NCI-H187 (cell line): ENCODE data around the gene OSBPL8.

Experiments
- DNase-seq, 2 experiments: peaks; one replicate each; lab custom pipeline; 2025; lab: John Stamatoyannopoulos, UW

Gene OSBPL8, protein sequence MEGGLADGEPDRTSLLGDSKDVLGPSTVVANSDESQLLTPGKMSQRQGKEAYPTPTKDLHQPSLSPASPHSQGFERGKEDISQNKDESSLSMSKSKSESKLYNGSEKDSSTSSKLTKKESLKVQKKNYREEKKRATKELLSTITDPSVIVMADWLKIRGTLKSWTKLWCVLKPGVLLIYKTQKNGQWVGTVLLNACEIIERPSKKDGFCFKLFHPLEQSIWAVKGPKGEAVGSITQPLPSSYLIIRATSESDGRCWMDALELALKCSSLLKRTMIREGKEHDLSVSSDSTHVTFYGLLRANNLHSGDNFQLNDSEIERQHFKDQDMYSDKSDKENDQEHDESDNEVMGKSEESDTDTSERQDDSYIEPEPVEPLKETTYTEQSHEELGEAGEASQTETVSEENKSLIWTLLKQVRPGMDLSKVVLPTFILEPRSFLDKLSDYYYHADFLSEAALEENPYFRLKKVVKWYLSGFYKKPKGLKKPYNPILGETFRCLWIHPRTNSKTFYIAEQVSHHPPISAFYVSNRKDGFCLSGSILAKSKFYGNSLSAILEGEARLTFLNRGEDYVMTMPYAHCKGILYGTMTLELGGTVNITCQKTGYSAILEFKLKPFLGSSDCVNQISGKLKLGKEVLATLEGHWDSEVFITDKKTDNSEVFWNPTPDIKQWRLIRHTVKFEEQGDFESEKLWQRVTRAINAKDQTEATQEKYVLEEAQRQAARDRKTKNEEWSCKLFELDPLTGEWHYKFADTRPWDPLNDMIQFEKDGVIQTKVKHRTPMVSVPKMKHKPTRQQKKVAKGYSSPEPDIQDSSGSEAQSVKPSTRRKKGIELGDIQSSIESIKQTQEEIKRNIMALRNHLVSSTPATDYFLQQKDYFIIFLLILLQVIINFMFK

DNA sequence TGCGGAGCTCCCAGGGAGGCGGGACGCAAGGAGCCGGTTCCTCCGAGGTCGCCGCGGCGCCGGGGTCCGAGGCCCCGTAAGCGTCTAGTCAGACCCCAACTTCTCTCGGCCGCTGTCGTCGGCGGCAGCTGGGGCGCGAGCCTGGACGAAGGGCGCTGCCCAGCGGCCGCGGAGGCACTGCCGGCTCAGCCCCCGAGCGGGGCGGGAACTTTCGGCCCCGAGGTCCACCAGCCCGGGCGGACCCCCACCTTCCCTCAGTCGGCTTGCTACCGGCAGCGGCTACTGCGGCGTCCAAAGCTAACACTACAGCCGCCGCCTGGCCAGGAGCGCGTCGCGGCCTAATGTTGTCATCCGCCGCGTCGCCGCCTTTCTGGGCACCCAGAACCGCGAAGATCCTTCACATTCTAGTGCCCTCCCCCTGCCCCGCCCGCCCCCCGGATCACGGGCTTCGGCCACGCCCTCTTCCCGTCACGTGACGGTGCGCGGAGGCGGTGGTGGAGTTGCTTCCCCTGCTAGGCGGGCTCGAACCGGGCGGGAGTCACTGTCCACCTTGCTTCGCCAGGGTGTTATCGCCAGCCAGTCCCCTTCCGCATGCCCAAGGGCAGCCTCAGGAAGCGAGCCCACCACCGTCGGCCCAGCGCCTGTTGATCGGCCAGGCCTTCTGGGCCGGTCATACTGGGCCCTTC lies at the start of gene OSBPL8:
Gene OSBPL8 (minus strand): TSS at position 372 of the 686 bp plus-strand sequence. CDS start 72,220 bp downstream, outside the sequence.
- DNase-seq: peak; percentile 92 to 93

DNA sequence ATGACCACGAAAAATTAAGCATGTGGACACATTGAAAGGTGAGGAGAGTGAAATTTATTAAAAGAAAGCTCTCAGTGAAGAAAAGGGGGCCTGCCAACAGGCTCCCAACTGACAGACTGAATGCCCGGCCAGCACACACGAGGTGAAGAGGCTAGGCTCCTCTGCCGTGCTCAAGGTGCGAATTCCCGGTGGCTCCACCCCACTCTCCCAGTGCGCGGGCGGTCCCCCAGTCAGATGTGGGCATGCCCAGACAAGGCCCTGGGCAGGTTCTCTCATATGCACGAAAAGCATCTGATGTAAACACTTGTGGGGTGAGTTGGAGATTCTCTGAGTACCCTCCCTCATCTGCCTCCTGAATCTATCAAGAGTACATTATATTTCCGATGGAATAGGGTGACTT lies 48.5 kb upstream of the OSBPL8 start:
- DNase-seq: no peak

DNA sequence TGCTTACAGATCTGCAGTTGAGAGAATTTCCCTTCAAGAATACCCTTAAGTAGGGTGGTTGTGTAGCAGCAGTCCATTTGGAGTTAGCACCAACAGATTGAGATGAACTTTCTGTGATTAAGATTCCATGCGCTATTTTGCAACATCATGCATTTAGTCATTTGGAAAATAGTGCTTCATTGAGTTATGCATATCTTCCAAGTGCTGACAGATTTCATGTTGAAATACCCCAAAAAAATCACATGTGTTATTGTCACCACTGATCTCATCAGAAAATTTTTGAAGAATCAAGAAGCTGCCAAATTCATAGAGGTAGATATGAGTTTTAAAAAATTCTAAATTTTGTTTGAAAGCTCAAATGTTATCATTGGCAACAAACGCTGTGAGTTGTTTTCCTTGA lies 35.5 kb upstream of the OSBPL8 start:
- no peak for DNase-seq

DNA sequence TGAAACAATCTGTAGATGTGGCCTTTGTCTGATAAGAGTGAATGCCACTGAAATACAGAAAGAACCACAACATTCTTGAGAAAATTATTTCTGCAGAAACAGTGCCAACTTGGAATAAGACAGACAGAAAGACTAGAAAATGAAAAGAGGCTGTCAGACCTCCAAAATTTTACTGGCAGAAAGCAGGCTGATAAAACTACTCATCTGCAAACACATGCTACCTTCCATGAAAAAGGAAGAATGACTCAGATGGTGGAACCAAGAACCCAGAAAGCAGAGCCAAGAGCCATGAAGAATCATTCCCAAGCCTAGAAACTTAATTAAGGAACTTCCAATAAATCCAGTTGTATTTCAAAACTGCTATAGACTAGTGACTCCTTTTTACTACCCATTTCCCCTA lies 31.9 kb upstream of the OSBPL8 start:
- DNase-seq: no peak

DNA sequence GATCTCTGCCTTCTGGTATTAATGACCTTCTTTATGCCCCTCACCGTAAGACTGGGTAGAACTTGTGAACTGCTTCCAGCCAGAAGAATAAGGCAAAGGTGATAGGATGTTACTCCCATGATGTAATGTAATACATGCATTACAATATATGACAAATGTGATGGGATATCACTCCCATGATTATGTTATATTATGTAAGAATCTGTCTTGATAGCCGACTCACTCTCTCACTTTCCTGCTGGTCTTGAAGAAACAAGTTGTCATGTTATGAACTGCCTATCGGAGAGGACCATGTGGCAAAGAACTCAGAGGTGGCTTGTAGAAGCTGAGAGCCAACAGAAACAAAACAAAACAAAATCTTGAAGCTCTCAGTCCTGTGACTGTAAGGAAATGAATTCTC lies 30.6 kb upstream of the OSBPL8 start:
- no peak for DNase-seq

DNA sequence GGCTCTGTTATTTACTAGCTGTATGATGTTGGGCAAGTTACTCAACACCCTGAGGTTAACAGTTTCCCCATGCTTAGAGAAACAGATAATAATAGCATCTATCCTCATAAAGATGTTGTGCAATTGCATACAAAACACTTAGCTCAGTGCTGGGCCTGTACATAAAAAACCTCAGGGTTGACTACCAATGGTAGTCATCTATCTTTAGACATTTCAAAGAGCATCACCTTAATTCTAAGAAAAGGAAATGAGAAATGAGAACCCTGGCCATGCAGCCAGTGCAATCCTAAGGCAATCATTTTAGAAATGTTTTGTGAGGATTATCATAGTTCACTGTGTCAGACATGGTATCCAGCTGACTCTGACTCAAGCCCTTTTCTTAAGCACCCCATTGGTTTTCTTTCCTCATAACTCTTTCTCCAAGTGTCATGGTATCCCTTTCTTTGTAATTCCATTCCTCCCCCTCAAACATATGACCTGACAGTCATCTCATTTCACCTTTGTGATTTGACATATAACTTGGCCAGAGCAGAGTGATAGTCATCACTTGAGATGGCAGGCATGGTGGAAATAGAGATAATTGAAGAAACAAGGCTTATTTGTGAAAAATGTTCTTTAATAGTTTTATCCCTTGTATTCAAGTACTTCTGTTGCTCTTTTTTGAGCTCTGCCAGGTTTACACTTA lies 29.5 kb upstream of the OSBPL8 start:
- no peak for DNase-seq

DNA sequence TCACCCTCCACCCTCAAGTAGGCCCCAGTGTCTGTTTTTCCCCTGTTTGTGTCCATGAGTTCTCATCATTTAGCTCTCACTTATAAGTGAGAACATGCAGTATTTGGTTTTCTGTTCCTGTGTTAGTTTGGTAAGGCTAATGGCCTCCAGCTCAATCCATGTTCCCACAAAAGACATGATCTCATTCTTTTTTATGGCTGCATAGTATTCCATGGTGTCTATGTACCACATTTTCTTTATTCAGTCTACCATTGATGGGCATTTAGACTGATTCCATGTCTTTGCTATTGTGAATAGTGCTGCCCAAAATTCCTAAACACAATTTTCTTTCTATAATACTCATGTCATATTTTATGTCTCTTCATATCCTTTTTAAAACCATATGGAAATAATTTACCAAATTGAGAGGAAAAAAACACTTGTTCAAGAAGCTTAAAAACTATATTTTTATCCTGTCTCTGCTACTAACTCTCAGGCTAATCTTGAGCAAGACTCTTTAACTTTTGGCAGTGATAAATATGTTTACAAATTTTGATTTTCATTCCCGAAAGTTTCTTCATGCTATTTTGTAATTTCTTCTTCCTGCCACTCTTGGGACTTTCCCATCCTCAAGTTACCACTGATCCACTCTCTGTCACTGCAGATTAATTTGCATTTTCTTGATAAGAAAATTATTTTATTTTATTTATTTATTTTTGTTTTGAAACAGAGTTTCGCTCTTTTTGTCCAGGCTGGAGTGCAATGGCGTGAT lies 28.0 kb upstream of the OSBPL8 start:
- DNase-seq: no peak

DNA sequence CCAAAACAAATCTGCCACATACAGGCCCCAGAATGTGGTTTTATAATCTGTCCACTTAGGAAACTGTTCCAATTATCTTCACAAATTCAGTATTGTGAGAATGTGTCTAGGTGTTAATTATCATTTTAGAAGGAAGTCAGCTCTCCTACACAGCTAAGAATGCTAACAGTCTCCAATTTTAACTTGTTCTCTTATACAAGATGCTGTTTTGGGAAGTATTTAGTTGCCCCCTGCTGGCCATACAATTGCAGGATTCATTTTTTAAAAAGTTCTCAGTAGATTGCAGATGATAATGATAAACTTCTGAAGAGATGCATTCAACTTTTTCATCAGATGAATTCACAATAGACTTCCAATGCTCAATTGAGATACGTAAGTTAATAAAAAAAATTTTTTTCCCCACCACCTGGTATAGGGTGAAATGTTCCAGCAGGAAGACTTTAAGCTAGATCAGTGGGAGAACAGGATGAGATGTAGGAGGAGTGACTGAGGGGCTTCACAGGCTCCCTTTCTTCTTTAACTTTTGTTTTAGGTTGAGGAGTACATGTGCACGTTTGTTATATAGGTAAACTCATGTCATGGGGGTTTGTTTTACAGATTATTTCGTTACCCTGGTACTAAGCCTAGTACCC lies 27.3 kb upstream of the OSBPL8 start:
- DNase-seq: no peak

DNA sequence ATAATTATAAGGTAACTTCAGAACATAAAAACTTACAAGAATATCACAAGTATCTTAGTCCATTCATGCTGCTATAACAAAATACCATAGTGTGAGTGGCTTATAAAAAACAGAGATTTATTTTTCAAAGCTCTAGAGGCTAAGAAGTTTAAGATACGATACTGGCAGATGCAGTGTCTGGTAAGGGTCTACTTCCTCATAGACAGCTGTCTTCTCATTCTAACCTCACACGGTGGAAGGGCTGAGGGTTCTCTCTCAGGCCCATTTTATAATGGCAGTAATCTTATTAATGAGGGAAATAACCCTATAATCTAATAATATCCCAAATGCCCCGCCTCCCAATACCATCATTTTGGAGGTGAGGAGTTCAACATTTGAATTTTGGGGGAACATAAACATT lies 23.7 kb upstream of the OSBPL8 start:
- no peak for DNase-seq

DNA sequence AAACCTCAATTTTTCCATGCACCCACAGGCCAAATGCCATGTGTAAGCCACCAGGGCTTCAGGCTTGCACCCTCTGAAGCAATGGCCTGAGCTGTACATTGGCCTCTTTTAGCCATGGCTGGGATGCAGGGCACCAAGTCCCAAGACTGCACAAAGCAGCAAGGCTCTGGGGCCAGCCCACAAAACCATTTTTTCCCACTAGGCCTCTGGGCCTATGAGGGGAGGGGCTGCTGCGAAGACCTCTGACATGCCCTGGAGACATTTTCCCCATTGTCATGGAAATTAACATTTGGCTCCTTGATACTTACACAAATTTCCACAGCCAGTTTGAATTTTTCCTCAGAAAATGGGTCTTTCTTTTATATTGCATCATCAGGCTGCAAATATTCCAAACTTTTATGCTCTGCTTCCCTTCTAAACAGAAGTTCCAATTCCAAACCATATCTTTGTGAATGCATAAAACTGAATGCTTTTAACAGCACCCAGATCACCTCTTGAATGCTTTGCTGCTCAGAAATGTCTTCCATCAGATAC lies 14.3 kb upstream of the OSBPL8 start:
- DNase-seq: no peak

DNA sequence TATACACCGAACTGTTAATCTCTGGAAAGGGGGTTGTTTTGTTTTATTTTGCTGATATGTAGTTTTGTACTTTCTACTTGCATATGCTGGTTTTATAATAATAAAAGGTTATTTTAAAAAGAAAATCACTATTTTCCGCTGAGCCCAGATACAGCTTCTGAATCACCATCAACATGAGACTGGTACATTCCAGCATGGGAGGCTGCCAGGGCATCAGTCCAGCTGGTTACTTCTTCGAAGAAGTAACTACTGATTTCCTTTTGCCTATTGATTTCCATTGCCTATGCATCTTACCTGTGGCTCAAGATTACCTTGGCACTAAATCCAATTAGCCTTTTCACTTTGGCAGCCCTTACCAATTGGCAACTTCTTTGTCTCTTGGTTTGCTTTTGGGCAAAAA lies 11.7 kb upstream of the OSBPL8 start:
- DNase-seq: no peak

DNA sequence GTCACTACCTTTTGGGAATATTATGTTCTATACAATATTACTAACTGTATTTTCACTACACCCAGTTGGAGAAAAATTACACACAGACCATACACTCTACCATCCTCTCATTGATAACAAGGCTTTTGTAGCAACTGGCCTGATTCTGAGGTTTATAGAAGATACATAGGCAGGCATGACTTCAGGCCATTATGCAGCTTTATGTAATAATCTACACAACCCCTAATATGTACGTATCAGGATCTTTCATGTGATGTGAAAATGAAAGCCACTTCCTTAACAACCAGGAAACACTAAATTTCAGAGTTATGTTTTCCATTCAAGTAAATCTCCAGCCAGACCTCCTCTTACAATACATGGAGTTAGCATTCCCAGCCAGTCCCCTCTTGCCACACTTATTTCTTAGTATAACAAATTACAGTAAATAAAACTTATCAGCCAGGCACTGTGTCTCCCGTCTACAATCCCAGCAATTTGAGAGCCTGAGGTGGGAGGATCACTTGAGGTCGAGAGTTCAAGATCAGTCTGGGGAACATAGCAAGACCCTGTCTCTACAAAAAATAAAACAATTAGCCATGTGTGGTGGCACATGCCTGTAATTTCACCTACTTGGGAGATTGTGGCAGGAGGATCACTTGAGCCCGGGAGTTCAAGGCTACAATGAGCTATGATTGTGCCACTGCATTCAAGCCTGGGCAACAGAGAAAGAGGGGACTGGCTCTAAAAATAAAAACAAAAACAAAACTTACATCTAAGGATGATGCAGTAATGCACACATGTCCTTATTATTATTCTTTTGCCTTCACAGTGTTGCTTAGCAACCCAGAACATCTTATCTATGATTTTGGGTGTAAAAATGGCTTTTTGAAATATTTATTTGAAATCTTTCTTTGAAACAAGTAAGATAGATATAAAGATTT lies 10.4 kb upstream of the OSBPL8 start:
- DNase-seq: no peak

DNA sequence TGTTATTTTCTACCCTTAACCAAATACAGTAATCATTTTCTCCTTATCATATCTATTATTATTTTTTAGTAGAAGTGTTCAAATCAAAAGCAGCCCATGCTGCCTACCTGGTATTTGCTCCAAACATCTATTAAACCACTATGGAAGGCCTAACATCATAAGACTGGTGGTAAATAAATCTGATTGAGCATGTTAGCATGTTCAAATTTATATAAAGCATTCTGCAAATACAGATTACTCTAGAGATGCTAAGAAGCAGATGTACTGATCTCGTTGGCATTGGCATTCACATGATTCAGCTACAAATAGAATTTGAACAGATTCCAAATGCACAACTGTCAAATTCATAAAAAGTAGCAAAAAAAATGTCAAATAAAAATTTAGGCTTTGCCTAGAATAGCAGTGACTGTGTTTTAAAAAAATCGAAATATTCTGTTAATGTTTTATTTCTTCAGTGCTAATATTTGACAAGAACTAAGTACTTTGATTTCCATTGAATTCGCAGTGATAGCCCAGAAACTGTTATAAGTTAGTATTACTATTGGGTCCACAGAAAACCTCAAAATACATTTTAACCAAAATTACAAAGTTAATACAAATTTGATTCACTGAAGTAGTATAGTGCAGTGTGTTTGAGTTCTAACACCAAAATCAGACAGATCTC lies 9.4 kb upstream of the OSBPL8 start:
- DNase-seq: no peak

DNA sequence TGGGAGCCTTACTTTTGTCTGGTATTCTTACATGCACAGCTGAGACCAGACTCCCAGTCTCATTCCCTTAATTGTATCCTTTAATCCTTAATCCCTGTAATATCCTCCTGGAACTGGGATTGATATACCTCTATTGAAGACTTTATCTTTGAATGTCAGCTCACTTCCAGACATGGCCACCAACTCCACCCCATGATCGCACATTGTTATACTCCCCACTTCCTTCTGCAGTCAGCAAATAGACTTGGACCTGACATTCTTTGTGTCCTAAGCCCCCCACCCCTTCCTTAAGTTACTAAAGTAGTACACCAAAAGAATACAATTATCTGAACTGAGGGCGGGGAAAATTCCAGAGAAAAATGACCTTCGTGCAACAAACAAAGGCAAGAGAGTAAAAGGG lies 8.6 kb upstream of the OSBPL8 start:
- DNase-seq: no peak

DNA sequence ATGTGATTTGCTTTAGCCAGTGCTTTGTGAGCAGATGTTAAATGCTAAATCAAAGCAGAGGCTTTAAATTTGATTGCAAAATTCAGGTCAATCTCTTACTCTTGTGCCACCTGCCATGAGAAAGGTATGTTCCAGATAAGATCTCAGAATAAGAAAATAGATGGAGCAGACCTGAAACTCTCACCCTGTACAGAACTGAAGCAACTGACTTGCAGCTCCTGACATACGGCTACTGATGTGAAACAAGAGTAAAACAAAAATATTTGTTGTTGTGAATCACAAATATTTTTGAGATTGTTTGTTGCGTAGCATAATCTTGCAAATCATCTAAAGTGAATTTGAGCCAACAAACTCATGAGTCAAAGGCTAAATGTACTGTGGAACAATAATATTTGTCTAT lies 3.5 kb upstream of the OSBPL8 start:
- no peak for DNase-seq

DNA sequence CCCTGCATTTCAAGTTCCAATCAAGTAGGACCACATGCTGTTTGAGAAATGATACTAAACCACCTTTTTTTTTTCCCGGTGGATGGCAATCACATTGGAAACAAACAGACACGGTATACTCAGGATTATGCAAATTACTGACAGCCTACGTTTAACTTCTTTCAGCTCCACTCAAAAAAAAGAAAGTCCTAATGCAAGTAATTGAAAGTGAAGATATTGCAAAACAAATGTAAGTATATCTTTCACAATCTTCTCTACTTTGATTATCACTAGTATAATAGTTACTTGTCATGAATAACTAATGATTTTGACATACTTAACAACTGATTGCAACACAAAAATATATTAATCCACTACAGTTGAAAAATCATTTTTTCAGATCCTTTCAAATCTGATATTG lies 2.6 kb upstream of the OSBPL8 start:
- DNase-seq: no peak

DNA sequence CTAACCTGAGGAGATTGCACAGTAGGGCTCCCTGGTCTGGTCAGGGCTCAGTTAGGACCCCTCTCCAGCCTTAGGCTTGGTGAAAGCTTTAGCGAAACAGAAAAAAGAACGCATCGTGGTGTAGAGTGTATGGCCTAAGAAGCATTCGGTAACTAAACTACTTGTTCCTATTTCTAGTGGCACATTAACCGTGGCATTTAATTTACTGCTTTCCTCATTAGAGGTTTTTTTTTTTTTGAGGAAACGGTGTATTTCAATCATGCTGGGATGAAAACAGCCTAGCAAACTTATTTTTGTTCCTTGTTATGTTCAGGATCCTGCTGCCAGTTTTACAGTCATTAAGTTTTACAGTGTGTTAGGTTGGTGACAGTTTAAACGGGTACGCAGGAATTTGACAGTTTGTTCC lies 518 bp upstream of the OSBPL8 start:
- DNase-seq: peak in 1 of 2 experiments; percentile 68

DNA sequence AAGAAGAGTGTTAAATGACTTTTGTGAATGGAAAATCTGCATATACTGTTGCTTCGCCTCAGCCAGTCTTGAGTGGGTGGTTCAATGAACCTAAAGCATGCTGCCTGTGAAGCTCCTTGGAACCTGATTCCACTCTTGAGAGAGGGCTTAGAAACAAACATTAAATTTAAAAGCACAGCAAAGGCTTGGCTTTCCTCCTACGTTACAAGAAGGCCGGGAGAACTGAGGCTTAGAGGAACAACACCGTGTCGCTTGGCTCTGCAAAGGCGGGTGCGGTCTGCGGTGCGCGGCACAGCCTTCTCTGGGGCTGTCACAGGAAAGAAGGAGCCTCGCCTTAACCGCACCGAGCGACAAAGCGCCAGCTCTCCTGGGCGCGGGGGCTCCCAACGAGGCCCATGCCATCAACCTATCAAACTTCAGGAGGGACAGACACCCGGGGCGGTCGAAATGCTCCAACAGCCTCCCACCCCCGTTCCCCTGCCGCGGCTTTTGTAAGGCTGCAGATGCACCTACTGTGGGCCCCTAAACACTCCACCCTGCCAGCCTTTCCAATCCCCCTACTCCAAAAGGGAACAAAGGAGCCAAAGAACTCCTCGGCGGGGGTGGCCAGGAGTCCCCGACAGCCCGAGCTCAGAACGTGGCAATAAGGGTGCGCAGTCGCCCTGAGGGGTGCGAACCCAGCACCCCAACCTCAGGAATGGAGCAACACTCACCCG lies 729 bp downstream of the OSBPL8 start:
- peak; percentile 42 to 76 for DNase-seq
